H1 (cell line): ENCODE data around the gene VCPKMT. TPM values are rescaled to one million over a fixed set of nuclear protein-coding genes. Genes with fewer than 3 reads are reported as not detected.

ENCODE experiments used
- MAX ChIP-seq: IDR thresholded peaks from 2 replicates; pipeline ENCODE4 v1.6.1; 2012; ENCODE audit warnings: inconsistent platforms
- RNF2 ChIP-seq: fragments of 200-900, 300-1000 bp; sonication (generic); IDR thresholded peaks from 2 replicates; pipeline ENCODE4 v1.7.1; 2016; ENCODE audit warnings: borderline replicate concordance, low read depth, mild to moderate bottlenecking, antibody characterized with exemption, low read length; ENCODE audit not compliant: poor library complexity, severe bottlenecking; ENCODE audit errors: missing control alignments
- polyA plus RNA-seq, 7 experiments: library from polyadenylated mRNA; depleted of rRNA in 3 of 7; stranded (reverse) in 5 of 7; unstranded in 2 of 7; fragments of >200 nt in 5 of 7; fragments of 200-250 nt in 2 of 7; gene quantifications; 1 replicate in 5 of 7; 2 replicates in 1 of 7; 4 replicates in 1 of 7; pipeline versions ENCODE4 v1.2.1 to v1.2.3, GENCODE V29; 2011 to 2013; ENCODE audit warnings: missing spikeins in 2 of 7, mixed read lengths in 2 of 7
- total RNA-seq: library from RNA; stranded (reverse); fragmentation: NEBNext Ultra II Directional; extraction: Animal tissue kit (Norgen Biotek cat#: 25700); gene quantifications from 2 replicates; pipeline ENCODE4 v1.2.1, GENCODE V29; 2021
- TF ChIP-seq, protein P1 (sequence below): IDR thresholded peaks from 2 replicates; pipeline ENCODE4 v1.6.1; 2012; ENCODE audit warnings: low read length, inconsistent platforms

The VCPKMT gene
- total and polyA plus RNA-seq, 2 of the 8 experiments (the other 6 are each of a cell fraction or from before 2014, with no cell fraction given), result 3.8 to 7.1 TPM

DNA sequence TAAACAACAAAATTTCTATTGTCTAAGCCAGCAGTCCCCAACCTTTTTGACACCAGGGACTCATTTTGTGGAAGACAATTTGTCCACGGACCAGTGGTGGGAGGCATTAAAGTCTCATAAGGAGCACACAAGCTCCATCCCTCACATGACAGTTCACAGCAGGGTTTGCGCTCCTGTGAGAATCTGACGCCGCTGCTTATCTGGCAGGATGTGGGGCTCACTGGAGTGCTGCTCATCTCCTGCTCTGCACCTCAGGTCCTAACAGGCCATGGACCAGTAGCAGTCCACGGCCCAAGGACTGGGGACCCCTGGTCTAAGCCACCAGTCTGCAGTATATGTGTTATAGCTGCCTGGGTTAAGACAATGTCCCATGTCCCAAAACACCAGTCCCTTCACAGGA, 27.2 kb downstream of the VCPKMT start (continued):
- TF ChIP-seq, protein P1, sequence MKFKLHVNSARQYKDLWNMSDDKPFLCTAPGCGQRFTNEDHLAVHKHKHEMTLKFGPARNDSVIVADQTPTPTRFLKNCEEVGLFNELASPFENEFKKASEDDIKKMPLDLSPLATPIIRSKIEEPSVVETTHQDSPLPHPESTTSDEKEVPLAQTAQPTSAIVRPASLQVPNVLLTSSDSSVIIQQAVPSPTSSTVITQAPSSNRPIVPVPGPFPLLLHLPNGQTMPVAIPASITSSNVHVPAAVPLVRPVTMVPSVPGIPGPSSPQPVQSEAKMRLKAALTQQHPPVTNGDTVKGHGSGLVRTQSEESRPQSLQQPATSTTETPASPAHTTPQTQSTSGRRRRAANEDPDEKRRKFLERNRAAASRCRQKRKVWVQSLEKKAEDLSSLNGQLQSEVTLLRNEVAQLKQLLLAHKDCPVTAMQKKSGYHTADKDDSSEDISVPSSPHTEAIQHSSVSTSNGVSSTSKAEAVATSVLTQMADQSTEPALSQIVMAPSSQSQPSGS, result no peak
- TF ChIP-seq MAX (no peak), RNF2 (no peak)
